A673 (cell line): ENCODE data around the gene HEATR1.

Experiments
- CTCF ChIP-seq: fragments of 300-800, 200-600 bp; sonication (generic); conservative IDR thresholded peaks from 2 replicates; pipeline ENCODE4 v1.5.1; 2017; ENCODE audit warnings: low read depth, mild to moderate bottlenecking, antibody characterized with exemption, low read length, moderate library complexity, mixed read lengths
- EZH2 ChIP-seq: fragments of 200-600 bp; sonication (generic); IDR thresholded peaks from 2 replicates; pipeline ENCODE4 v1.6.1; 2017; ENCODE audit warnings: borderline replicate concordance, low read depth, mild to moderate bottlenecking, mixed read lengths, antibody characterized with exemption, low read length; ENCODE audit not compliant: poor library complexity, severe bottlenecking

- TF ChIP-seq CTCF (no peak), EZH2 (no peak)
Observed at GRCh38 chr1:236522937-236523703, 81.2 kb downstream of the HEATR1 start.
